RKO (cell line): Measurements from ENCODE around the gene TCP11.

ENCODE experiments used
- DNase-seq: peaks from one replicate; pipeline ENCODE4 v3.0.0-alpha.2; 2016; ENCODE audit warnings: low spot score

Gene TCP11

DNA sequence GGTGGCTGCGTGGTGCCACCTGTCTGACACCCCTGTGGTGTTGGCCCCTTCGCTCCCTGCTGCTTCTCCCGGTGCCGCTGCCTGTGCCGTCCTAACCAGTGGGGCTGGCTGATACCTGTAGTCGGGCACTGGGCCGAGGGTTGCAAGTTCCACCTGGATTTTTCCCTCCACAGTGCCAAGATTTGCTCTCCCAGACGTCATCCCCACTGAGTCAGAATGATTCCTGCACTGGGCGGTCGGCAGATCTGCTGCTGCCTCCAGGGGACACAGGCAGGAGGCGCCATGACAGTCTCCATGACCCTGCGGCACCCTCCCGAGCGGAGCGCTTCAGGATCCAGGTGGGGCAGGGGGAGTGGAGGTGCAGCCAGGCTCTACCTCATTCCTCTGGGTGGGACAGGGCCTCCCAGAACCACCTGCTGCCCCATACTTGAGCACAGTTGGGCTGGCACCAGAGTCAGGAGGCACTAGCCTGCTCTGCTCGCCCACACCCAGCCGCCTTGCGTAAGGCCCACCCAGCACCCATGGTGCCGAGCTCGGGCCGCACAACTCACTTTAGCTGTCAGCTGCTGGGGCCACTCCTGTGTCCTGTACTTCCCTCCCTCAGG is 60.2 kb downstream of the TCP11 start:
- no peak for DNase-seq

DNA sequence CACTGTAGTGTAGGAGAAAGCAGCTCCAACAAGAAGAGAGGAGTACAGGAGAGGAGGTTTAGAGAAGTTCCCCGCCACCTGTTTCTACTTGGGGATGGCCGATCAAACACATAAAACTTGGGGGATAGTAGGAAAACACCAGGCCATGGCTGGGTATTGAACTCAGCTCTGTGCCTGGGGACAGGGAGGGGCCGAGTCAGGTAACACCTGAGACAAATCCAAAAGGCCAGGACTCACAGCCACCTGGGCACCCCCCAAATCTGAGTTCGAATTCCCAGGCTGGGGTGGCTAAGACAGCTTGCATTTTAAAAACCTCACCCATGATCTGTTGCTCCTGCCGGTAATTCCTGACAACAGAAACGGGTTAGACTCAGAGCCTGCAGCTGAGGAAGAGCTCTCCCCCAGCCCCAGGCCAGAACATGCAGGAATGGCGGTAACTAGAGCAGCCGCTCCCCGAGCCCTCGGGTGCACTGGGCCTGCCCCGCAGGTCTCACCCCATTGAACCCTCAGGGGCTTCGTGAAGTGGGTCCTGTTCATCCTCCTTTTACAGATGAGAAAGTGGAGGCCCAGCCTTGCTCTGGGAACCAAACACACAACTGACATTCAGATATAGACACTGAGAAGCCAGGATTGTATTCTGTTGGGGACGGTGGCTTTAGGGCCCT is 61.0 kb downstream of the TCP11 start:
- no peak for DNase-seq

DNA sequence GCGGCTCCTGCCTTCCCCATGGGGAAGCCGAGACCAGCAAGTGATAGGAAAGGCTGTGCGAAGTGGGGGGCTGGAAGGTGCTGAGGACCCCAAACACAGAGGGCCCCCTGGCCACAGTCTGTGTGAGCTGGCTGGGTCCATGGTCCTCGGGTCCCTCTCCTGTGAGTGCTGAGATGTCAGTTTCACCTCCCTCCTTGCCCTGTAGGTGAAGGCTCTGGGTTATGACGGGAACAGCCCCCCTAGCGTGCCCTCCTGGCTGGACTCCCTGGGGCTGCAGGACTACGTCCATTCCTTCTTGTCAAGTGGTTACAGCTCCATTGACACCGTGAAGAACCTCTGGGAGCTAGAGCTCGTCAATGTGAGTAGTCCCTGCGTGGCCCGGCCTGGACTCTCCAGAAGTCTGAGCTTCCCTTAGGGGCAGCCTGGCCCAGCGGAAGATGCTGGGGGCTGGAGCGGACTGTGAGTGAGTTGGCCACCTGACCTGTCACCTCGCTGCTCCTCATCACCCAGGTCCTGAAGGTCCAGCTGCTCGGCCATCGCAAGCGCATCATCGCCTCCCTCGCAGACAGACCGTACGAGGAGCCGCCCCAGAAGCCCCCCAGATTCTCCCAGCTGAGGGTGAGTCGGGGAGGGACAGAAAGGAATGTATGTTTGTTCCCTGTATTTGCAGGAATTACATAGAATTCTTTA is 61.7 kb downstream of the TCP11 start:
- no peak for DNase-seq

DNA sequence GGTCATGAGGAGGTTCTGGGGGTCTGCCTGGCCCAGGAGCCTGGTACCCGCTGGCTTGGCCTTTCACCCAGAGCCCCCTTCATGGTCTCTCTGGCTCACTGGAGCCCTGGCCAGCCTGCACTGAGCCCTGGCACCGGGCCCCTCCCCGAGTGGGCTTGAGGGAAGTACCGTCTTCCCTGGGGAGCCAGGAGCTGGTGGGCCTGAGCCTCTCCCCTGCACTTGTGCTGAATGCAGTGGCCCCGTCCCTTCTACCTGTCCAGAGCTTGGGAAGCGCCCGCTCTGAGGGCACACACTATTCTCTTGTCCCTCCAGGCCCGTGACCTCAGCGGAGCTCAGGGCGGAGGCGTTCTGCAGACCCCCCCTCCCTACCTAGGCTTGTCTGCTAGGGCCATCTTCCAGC is 62.2 kb downstream of the TCP11 start:
- DNase-seq: no peak

DNA sequence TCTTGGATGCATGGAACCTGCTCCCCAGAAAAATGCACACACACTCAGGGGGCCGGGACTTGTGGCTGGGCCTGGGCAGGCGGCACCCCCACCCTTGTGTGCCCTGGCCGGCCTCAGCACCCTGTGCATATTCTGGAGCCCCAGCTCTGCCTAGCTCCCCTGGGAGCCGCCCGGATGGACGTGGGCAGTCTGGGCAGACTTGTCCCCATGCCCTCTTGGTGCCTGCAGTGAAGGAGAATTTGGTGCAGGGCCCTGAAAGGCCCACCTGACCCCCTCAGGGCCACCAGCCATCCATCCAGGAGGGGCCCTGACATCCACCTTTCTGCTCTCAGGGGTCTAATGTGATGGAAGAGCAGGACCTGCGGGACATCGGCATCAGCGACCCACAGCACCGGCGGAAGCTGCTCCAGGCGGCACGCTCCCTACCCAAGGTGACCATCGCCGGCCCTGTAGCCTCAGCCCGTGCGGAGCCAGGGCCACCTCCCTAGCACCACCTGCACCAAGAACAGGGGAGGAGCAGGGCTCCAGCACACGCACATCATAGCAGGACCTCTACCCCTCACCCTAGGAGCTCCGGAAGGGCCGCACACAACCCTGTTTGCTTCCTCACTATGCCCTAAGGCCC is 62.8 kb downstream of the TCP11 start:
- no peak for DNase-seq

DNA sequence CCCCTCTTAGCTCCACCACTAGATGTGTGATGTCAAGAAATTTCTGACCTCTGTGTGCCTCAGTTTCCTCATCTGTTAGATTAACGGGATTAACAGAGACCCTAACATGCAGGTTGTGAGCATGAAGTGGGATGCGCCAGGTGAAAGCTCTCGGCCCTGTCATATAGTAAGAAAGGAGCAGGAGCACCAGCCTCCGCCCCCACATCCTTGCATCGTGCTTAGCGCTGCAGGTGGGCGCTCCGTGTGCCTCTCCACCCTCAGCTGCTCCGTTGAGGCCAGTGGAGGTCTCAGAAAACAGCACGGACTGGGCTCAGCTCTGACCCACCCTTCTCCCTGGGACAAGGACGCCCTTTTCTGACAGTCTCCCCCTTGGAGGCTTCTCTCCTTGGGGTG is 63.4 kb downstream of the TCP11 start:
- no peak for DNase-seq

DNA sequence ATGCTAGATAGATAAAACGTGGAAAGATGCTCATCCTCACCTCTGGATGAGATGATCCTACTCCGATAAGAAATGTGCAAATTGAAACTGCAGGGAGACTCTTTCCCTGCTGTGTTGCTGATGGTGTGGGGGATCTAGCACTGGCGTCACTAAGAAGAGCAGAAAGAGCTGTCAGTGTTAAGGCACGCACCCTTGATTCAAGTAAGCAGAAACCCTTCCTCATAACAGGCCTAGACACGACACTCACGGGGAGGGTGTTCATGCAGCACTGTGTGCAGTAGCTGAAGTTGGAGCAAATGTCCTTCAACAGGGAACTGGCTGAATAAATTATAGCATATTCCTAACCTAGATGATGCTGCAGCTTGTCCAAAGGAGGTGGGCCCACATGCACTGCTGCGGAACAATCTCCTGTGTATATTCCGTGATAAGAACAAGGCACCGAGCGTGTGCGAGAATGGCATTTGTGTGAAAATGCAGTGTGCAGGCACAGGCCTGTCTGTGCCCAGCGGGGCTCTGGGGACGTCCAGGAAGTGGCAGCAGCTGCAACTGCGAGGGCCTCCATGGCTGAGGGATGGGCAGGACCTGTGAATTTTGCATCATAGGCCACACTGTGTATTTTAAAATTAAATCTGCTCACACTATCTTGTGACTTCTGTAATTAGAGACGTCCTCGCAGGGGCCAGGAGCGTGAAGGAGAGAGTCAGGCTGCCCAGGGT is 64.0 kb downstream of the TCP11 start:
- no peak for DNase-seq

- no peak for DNase-seq
Observed at GRCh38 chr6:35073766-35074471, 67.2 kb downstream of the TCP11 start.

DNA sequence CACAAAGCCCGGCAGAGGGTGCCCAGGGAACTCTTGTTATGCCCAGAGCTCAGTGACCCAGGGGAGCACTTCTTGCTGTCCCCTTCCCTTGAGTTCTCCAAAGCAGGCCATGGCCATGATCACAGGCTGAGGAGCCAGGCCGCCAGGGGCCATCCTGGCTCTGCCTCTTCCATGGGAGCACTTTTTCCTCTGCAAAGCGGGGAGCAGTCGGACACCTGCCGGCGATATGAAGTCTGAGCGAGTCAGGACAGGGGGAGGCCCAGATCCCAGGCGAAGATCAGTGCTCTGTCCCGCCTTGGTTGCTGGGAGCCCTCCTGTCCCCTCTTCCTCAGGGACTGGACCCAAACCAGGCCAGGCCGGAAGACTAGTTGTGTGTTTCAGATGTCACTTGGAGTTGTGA is 67.9 kb downstream of the TCP11 start:
- DNase-seq: no peak

- DNase-seq: no peak
Observed at GRCh38 chr6:35072698-35073055, 68.5 kb downstream of the TCP11 start.

- DNase-seq: no peak
Observed at GRCh38 chr6:35072051-35072697, 69.0 kb downstream of the TCP11 start.

DNA sequence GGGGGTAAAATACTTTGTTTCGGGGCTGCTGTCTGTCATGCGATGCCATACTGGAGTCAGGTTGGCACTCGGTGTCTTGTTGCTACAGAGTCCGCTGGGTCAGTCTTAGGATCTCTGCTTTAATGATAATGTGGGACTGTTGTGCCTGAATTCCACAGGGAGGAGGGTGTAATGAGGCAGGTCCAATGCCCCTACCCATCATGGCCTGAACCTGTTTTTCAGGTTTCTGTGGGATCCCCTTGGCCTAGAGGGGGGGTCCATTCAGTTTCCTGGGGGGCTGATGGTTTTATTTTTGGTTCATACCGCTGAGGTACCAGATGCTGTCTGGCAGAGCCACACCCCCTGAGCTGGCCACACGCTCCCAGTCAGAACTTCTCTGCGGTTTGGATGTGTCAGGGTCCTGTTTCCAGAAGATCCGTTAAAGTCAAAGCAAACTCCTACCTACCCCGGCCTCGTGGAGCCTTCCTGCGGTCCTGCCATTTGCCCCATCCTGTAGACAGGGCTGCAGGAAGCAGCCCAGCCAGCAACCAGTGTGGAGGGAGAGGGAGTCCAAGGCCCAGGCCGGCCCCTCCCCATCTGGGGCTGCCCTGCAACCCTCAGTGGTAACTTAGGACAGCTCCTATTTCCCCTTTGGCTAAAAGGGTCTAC is 69.7 kb downstream of the TCP11 start:
- DNase-seq: no peak

DNA sequence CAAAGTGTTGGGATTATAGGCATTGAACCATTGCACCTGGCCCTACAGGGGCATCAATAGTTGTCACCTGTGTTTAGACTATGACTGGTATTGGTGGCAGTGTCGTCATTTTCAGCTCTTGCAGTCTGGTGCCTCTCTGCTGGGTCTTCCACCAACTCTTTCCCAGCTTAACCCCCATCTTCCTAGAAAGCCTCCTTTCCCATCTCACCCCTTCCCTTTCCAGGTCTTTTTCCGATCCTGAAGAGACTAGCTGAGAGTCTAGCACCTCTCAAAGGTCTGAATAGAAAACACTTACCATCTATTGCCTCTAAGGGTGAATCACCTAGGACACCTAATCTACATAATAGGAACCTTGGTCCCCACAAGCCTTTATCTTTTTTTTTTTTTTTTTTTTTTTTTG is 71.0 kb downstream of the TCP11 start:
- no peak for DNase-seq

DNA sequence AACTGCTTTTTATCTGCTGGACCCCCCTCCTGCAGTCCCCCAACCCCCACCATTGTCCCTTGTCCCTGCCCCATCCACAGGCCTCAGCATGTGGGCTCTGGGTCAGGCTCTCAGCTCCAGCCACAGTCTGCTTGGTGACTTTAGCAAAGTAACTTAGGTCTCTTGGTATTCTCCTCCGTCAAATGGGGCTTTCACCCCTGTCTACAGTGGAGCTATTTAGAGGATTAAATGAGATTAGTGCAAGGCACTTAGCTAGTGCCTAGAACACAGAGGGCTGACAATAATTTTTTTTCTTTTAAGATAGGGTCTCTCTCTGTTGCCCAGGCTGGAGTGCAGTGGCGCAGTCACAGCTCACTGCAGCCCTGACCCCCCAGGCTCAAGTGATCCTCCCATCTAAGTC is 71.9 kb downstream of the TCP11 start:
- DNase-seq: no peak

GRCh38 chr6:35068644-35069043 is 72.5 kb downstream of the TCP11 start:
- no peak for DNase-seq

DNA sequence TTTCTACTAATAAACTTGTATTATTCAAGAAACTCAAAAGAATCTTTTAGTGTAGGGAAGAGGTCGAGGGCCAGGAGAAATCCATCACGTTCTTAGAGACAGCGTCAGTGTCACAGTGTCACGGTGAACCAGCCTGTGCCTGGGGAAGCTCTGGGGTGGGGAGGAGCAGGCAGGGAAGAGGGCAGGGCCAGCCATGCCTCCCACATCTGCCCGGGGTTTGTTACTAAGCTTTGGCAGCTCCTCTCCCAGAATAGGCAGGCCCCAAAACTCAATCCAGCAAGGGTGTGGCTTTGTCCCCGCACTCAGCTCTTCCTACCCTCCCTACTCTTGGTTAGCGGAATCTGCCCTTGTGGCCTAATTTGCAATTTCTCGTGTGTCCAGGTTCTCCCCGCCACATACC is 72.9 kb downstream of the TCP11 start:
- no peak for DNase-seq
